IPS-NIHi7 (cell line): ENCODE results near the gene TLR6.
"Not testable (repeated sequence)": the region's sequence is repeated elsewhere in the genome, so short reads cannot be mapped to it uniquely, and the experiment has no call there.

Experiments used
- DNase-seq: peaks from one replicate; pipeline ENCODE4 v3.0.0; 2012; ENCODE audit warnings: mixed read lengths; ENCODE audit errors: extremely low spot score

The TLR6 gene

GRCh38 chr4:38787693-38788092 lies 68.9 kb downstream of the TLR6 start:
- no peak for DNase-seq

- DNase-seq: no peak
These were observed 70.7 kb downstream of the TLR6 start for GRCh38 chr4:38785901-38786402.

GRCh38 chr4:38785041-38785790 lies 71.4 kb downstream of the TLR6 start:
- DNase-seq: no peak

GRCh38 chr4:38784141-38784540 lies 72.5 kb downstream of the TLR6 start:
- no peak for DNase-seq

- no peak for DNase-seq
These were observed 73.5 kb downstream of the TLR6 start for GRCh38 chr4:38783109-38783460.

GRCh38 chr4:38782452-38783108 lies 74.0 kb downstream of the TLR6 start, which contains the start of gene TLR10:
TLR10 (minus strand) TSS chr4:38782990; CDS start chr4:38775590, 7,400 bp downstream.
- DNase-seq: peak; percentile 63

GRCh38 chr4:38781854-38782261 lies 74.8 kb downstream of the TLR6 start:
- DNase-seq: no peak

GRCh38 chr4:38780833-38781484 lies 75.7 kb downstream of the TLR6 start:
- no peak for DNase-seq

GRCh38 chr4:38779790-38780189 lies 76.8 kb downstream of the TLR6 start:
- no peak for DNase-seq

- DNase-seq: not testable (repeated sequence)
These were observed 78.7 kb downstream of the TLR6 start for GRCh38 chr4:38777925-38778324.

- no peak for DNase-seq
These were observed 81.3 kb downstream of the TLR6 start for GRCh38 chr4:38775326-38775725.

- DNase-seq: no peak
These were observed 82.2 kb downstream of the TLR6 start for GRCh38 chr4:38774181-38774955.
